ENCODE measurements around the gene SCOC. TPM values are rescaled to one million over a fixed set of nuclear protein-coding genes. Genes with fewer than 3 reads are reported as not detected.

Gene SCOC
- total and polyA plus RNA-seq, 9 of the 15 experiments (the other 6 are each of a cell fraction or from before 2014, with no cell fraction given), result 16.8 to 110 (median 46.7) TPM

DNA sequence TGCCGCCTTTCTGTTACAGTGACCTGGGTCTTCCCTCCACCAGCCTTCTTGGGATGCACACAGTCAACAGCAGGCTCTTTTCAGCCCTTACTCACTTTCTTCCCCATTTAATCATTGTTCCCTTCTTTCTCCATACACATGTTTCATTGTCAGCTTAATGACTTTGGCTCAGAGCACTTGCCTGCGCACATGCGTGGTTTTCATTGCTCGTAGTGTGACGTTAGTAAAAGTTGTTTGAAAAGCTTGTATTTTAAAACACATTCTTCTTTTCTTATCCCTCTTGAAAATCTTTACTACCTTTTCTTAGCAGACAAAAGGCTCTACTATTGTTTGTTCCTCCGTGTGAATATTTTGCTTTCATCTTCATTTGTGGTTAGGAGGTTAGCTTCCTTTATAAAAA lies 19.7 kb upstream of the SCOC start:
- Histone ChIP-seq H2AFZ (ENCODE audit: low read depth, low read length) (no peak overlapping the region), H3K27ac (ENCODE audit: extremely low read depth, low read depth, low read length) (no peak overlapping the region), H3K9me1 (ENCODE audit: control insufficient read depth, insufficient read depth, low read length) (no peaks in the 10 kb centered on the region), H3K4me2 (ENCODE audit: insufficient read depth, low read length) (no peak overlapping the region), H3K9ac (ENCODE audit: insufficient read depth in 1 of 2, low read depth in 2 of 2, low read length in 2 of 2) (no peak overlapping the region), H3K9me3 (replicated peaks; ENCODE audit: control insufficient read depth, insufficient read depth, low read depth, low read length) (no peaks in the 10 kb centered on the region), H3K36me3 (ENCODE audit: control insufficient read depth, insufficient read depth, low read length) (no peaks in the 10 kb centered on the region), H3K79me2 (ENCODE audit: control insufficient read depth, insufficient read depth, low read length) (no peaks in the 10 kb centered on the region), H3K4me1 (replicated peaks in 1 of 2; ENCODE audit: control insufficient read depth in 2 of 2, insufficient read depth in 2 of 2, low read length in 2 of 2) (no peaks in the 10 kb centered on the region), H3K27me3 (ENCODE audit: control insufficient read depth in 2 of 2, insufficient read depth in 2 of 2, low read length in 2 of 2) (peaks cover 14 to 17% of the 10 kb centered on the region in 2 experiments; a peak in 4 of 5 replicates), H3K4me3 (no peak overlapping the region), H4K20me1 (replicated peaks; ENCODE audit: control insufficient read depth, insufficient read depth, low read length) (no peaks in the 10 kb centered on the region)
- no peak for DNase-seq (ENCODE audit: extremely low read depth in 1 of 4, low spot score in 3 of 4)
- POLR2A ChIA-PET, result no interaction called here
- no peak for ATAC-seq
- CTCF ChIA-PET (ENCODE audit: low intra/inter-chr PET ratio), result interaction anchor here (0.6 kb wide), 1 partner anchor 26 kb away, joined by 3 read pairs; no protein-coding TSS in a partner anchor
- in situ Hi-C loops (cut with MboI), result loop anchor here (25.0 kb wide), 1 partner anchor 509 kb away; no protein-coding TSS in a partner anchor
- no TSS peak for BruUV-seq (replicated peaks)
- TF ChIP-seq HSF4 (CRISPR knock-in tag; IDR thresholded peaks at IDR 0.05; ENCODE audit: borderline replicate concordance), result no peak
- TF ChIP-seq, protein P1, sequence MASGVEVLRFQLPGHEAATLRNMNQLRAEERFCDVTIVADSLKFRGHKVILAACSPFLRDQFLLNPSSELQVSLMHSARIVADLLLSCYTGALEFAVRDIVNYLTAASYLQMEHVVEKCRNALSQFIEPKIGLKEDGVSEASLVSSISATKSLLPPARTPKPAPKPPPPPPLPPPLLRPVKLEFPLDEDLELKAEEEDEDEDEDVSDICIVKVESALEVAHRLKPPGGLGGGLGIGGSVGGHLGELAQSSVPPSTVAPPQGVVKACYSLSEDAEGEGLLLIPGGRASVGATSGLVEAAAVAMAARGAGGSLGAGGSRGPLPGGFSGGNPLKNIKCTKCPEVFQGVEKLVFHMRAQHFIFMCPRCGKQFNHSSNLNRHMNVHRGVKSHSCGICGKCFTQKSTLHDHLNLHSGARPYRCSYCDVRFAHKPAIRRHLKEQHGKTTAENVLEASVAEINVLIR (CRISPR knock-in tag; IDR thresholded peaks at IDR 0.05), result no peak
- TF ChIP-seq ZNF165 (CRISPR knock-in tag; IDR thresholded peaks at IDR 0.05; ENCODE audit: borderline replicate concordance), result no peak
- TF ChIP-seq ZSCAN32 (CRISPR knock-in tag; IDR thresholded peaks at IDR 0.05), result no peak
- no peak for TF ChIP-seq ZNF778 (CRISPR knock-in tag; IDR thresholded peaks at IDR 0.05)
- TF ChIP-seq SRF (CRISPR knock-in tag; IDR thresholded peaks at IDR 0.05), result no peak
- no peak for TF ChIP-seq CREM (IDR thresholded peaks at IDR 0.05; ENCODE audit: low read depth)
- no peak for TF ChIP-seq SNRNP70 (optimal IDR thresholded peaks at IDR 0.05; ENCODE audit: low read depth, low read length)
- 27% methylated on average over 6 of the region's 6 CpGs for WGBS (ENCODE audit: insufficient coverage, low coverage, missing lambda C conversion rate)
- FAIRE-seq, result no peak
- intact Hi-C loops (cut with micrococcal nuclease), result no loop called here
